SK-N-SH treated with all-trans-retinoic acid at 6 μM for 48 hours (cell line): ENCODE results near the gene GPRIN2.

ENCODE experiments used
- ATAC-seq: fragments of 200-7000 bp; cut with Tn5 transposase; 3 replicates; pipeline ENCODE4 v1.9.1; 2020; ENCODE audit warnings: mild to moderate bottlenecking, moderate library complexity
- ARNTL ChIP-seq: fragments of 450-650 bp; formaldehyde crosslinking; IDR thresholded peaks from 2 replicates; pipeline ENCODE4 v1.5.0; 2020; ENCODE audit warnings: low read depth, mild to moderate bottlenecking, moderate library complexity, borderline replicate concordance
- CSDC2 ChIP-seq: fragments of 250-450 bp; sonication (Bioruptor Pico); IDR thresholded peaks from 2 replicates; pipeline ENCODE4 v1.5.0; 2020; ENCODE audit warnings: mild to moderate bottlenecking, moderate library complexity
- GLIS3 ChIP-seq: fragments of 250-450 bp; sonication (Bioruptor Pico); IDR thresholded peaks from 2 replicates; pipeline ENCODE4 v1.5.0; 2020; ENCODE audit warnings: mild to moderate bottlenecking, moderate library complexity
- ISL1 ChIP-seq: fragments of 250-450 bp; sonication (Bioruptor Pico); IDR thresholded peaks from 2 replicates; pipeline ENCODE4 v2.1.2; 2022; ENCODE audit warnings: mild to moderate bottlenecking, moderate library complexity
- OSR1 ChIP-seq: fragments of 250-450 bp; sonication (Bioruptor Pico); IDR thresholded peaks from 2 replicates; pipeline ENCODE4 v1.8.0; 2022; ENCODE audit warnings: moderate library complexity, mild to moderate bottlenecking, inconsistent platforms
- PPARA ChIP-seq: fragments of 250-450 bp; sonication (Bioruptor Pico); IDR thresholded peaks from 2 replicates; pipeline ENCODE4 v1.5.0; 2020; ENCODE audit warnings: mild to moderate bottlenecking, borderline replicate concordance
- RARB ChIP-seq: fragments of 250-450 bp; sonication (Bioruptor Pico); IDR thresholded peaks from 2 replicates; pipeline ENCODE4 v1.8.0; 2021; ENCODE audit warnings: mild to moderate bottlenecking, moderate library complexity
- TOX ChIP-seq: fragments of 250-450 bp; sonication (Bioruptor Pico); IDR thresholded peaks from 2 replicates; pipeline ENCODE4 v1.8.0; 2021; ENCODE audit warnings: mild to moderate bottlenecking, moderate library complexity, borderline replicate concordance
- ZFP3 ChIP-seq: fragments of 250-450 bp; sonication (Bioruptor Pico); IDR thresholded peaks from 2 replicates; pipeline ENCODE4 v1.5.0; 2020; ENCODE audit warnings: mild to moderate bottlenecking, moderate library complexity
- ZNF565 ChIP-seq: fragments of 450-650 bp; formaldehyde crosslinking; conservative IDR thresholded peaks from 2 replicates; pipeline ENCODE4 v1.5.0; 2020; ENCODE audit warnings: low read depth, mild to moderate bottlenecking, moderate library complexity
- ZNF70 ChIP-seq: fragments of 450-650 bp; formaldehyde crosslinking; IDR thresholded peaks from 2 replicates; pipeline ENCODE4 v1.5.0; 2020; ENCODE audit warnings: mild to moderate bottlenecking, moderate library complexity
- ZNF8 ChIP-seq: fragments of 450-650 bp; formaldehyde crosslinking; IDR thresholded peaks from 2 replicates; pipeline ENCODE4 v1.5.0; 2020; ENCODE audit warnings: mild to moderate bottlenecking, moderate library complexity
- TF ChIP-seq, protein P1 (sequence below): fragments of 250-450 bp; sonication (Bioruptor Pico); IDR thresholded peaks from 2 replicates; pipeline ENCODE4 v1.8.0; 2020; ENCODE audit warnings: mild to moderate bottlenecking, moderate library complexity, borderline replicate concordance
- TF ChIP-seq, protein P2 (sequence below): fragments of 250-450 bp; sonication (Bioruptor Pico); IDR thresholded peaks from 2 replicates; pipeline ENCODE4 v1.5.1; 2021; ENCODE audit warnings: mild to moderate bottlenecking, moderate library complexity
- TF ChIP-seq, protein P3 (sequence below): fragments of 250-450 bp; sonication (Bioruptor Pico); IDR thresholded peaks from 2 replicates; pipeline ENCODE4 v1.8.0; 2021; ENCODE audit warnings: low read depth, mild to moderate bottlenecking, moderate library complexity, borderline replicate concordance
- TF ChIP-seq, protein P4 (sequence below): fragments of 250-450 bp; sonication (Bioruptor Pico); IDR thresholded peaks from 2 replicates; pipeline ENCODE4 v1.5.0; 2020; ENCODE audit warnings: mild to moderate bottlenecking, moderate library complexity

The GPRIN2 gene

DNA sequence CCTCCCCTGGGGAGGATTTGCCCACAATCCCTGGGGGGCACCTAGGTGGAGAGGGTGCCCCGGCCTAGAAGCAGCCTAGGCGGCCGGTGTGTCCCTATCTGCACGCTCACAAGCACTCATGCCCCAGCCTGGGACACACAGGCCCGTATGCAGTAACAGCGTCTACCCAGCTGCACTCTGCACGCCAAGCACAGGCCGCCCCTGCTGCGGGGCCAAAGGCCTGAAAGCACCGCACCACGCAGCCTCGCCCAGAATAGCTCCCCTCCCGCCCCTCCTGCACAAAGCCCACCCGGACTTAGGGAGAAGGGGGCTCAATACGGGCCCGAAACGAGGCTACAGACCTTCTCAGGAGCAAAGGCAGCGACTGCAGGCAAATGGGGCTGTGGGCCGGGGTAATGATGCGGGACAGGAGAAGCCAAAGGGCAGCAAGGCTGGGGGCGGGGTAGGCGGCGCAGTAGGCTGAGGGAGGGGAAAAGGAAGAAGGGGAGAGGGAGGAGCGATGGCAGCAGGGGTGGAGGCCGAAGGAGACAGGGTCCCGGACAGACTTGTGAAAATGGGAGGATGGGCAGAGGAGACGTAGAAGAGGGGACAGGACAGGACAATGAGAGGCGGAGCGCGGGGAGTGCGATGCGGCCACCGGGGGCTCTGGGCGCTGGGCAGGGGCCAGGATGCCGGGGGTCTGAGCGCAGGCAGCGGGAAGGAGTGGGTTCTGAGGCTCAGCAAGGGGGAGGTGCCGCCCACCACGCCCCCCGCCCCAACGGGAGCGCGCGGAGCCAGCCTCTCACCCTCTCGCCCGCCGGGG lies 544 bp downstream of the GPRIN2 start:
- TF ChIP-seq, protein P1, sequence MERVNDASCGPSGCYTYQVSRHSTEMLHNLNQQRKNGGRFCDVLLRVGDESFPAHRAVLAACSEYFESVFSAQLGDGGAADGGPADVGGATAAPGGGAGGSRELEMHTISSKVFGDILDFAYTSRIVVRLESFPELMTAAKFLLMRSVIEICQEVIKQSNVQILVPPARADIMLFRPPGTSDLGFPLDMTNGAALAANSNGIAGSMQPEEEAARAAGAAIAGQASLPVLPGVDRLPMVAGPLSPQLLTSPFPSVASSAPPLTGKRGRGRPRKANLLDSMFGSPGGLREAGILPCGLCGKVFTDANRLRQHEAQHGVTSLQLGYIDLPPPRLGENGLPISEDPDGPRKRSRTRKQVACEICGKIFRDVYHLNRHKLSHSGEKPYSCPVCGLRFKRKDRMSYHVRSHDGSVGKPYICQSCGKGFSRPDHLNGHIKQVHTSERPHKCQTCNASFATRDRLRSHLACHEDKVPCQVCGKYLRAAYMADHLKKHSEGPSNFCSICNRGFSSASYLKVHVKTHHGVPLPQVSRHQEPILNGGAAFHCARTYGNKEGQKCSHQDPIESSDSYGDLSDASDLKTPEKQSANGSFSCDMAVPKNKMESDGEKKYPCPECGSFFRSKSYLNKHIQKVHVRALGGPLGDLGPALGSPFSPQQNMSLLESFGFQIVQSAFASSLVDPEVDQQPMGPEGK (CRISPR knock-in tag), result no peak
- no peak for TF ChIP-seq TOX (CRISPR knock-in tag)
- TF ChIP-seq ZNF70 (CRISPR knock-in tag), result no peak
- no peak for TF ChIP-seq CSDC2 (CRISPR knock-in tag)
- TF ChIP-seq, protein P2, sequence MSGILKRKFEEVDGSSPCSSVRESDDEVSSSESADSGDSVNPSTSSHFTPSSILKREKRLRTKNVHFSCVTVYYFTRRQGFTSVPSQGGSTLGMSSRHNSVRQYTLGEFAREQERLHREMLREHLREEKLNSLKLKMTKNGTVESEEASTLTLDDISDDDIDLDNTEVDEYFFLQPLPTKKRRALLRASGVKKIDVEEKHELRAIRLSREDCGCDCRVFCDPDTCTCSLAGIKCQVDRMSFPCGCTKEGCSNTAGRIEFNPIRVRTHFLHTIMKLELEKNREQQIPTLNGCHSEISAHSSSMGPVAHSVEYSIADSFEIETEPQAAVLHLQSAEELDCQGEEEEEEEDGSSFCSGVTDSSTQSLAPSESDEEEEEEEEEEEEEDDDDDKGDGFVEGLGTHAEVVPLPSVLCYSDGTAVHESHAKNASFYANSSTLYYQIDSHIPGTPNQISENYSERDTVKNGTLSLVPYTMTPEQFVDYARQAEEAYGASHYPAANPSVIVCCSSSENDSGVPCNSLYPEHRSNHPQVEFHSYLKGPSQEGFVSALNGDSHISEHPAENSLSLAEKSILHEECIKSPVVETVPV (CRISPR knock-in tag), result no peak
- no peak for TF ChIP-seq ARNTL (CRISPR knock-in tag)
- TF ChIP-seq ZNF8, result no peak
- TF ChIP-seq ZNF565, result no peak
- no peak; the same call in 1 of the 3 replicates for ATAC-seq

DNA sequence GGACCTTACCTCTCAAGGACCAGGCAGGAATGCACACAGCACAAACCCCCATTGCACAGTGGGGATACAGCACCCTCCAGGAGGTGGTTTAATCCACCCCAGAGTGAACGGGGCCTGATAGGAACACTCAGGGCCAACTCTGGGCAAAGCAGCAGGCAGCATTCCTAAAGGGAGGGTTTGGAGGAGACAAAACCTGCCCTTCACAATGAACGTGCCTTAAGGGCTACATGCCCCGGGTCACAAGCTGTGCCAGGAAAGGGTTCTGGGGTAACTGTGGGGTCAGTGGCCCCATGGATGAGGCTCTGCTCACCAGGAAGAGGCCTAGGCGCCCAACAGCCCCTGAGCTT lies 1.1 kb downstream of the GPRIN2 start:
- ATAC-seq, result no peak; the same call in 2 of the 3 replicates

DNA sequence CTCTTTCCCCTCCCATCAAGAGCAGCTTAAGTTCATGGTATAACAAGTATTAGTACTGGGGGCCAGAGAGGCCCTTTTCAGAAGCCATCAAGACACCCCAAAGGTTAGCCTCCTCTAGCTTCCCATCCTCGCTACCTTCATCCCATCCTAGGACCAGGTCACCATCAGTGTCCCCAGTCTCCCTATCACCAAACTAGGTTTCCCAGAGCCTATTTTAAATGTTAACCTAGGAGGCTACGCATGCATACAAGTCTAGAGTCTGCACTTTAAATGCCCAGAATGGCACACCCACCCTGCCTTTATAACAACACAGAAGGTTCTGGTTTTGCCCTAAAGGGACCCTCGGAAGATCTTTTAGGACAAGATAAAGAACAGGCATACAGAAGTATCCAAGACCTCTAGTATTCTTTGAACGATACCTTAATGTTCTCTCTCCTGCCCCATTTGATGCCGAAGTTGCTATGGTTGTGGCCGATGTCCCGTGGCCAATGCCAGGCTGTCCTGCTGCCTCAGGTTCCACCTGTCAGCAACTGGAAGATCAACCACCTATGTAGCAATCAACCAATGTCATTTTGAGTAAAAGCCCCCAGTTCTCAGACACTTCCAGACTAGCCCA lies 2.2 kb downstream of the GPRIN2 start:
- ATAC-seq, result no peak
- TF ChIP-seq TOX (CRISPR knock-in tag) (no peak), OSR1 (no peak), RARB (no peak)

More for the DNA sequence above, 1.1 kb downstream of the GPRIN2 start:
- TF ChIP-seq GLIS3 (CRISPR knock-in tag) (no peak), ISL1 (no peak), ZFP3 (CRISPR knock-in tag) (no peak), ZNF70 (CRISPR knock-in tag) (no peak), PPARA (CRISPR knock-in tag) (no peak)
- TF ChIP-seq, protein P3, sequence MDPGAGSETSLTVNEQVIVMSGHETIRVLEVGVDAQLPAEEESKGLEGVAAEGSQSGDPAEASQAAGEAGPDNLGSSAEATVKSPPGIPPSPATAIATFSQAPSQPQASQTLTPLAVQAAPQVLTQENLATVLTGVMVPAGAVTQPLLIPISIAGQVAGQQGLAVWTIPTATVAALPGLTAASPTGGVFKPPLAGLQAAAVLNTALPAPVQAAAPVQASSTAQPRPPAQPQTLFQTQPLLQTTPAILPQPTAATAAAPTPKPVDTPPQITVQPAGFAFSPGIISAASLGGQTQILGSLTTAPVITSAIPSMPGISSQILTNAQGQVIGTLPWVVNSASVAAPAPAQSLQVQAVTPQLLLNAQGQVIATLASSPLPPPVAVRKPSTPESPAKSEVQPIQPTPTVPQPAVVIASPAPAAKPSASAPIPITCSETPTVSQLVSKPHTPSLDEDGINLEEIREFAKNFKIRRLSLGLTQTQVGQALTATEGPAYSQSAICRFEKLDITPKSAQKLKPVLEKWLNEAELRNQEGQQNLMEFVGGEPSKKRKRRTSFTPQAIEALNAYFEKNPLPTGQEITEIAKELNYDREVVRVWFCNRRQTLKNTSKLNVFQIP (CRISPR knock-in tag), result no peak
- TF ChIP-seq, protein P4, sequence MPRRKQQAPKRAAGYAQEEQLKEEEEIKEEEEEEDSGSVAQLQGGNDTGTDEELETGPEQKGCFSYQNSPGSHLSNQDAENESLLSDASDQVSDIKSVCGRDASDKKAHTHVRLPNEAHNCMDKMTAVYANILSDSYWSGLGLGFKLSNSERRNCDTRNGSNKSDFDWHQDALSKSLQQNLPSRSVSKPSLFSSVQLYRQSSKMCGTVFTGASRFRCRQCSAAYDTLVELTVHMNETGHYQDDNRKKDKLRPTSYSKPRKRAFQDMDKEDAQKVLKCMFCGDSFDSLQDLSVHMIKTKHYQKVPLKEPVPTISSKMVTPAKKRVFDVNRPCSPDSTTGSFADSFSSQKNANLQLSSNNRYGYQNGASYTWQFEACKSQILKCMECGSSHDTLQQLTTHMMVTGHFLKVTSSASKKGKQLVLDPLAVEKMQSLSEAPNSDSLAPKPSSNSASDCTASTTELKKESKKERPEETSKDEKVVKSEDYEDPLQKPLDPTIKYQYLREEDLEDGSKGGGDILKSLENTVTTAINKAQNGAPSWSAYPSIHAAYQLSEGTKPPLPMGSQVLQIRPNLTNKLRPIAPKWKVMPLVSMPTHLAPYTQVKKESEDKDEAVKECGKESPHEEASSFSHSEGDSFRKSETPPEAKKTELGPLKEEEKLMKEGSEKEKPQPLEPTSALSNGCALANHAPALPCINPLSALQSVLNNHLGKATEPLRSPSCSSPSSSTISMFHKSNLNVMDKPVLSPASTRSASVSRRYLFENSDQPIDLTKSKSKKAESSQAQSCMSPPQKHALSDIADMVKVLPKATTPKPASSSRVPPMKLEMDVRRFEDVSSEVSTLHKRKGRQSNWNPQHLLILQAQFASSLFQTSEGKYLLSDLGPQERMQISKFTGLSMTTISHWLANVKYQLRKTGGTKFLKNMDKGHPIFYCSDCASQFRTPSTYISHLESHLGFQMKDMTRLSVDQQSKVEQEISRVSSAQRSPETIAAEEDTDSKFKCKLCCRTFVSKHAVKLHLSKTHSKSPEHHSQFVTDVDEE (CRISPR knock-in tag), result no peak
- TF ChIP-seq, protein P2 (CRISPR knock-in tag), result no peak
